Parathyroid adenoma (tissue), 2 donors: ENCODE data around the gene FGF11.

Source experiments
- H2AFZ ChIP-seq: fragments of 300-600 bp; sonication (generic); one replicate; pipeline ENCODE4 v1.7.0; 2017; ENCODE audit warnings: antibody characterized with exemption, mild to moderate bottlenecking
- H3K27ac ChIP-seq: fragments of 300-600 bp; sonication (generic); one replicate; pipeline ENCODE4 v1.7.0; 2017
- H3K27me3 ChIP-seq: fragments of 300-600 bp; sonication (generic); one replicate; pipeline ENCODE4 v1.7.0; 2017; ENCODE audit warnings: low read length; ENCODE audit not compliant: control insufficient read depth, insufficient read depth
- H3K36me3 ChIP-seq: fragments of 300-600 bp; sonication (generic); one replicate; pipeline ENCODE4 v1.7.0; 2017; ENCODE audit warnings: low read length; ENCODE audit not compliant: control insufficient read depth, insufficient read depth
- H3K4me1 ChIP-seq: fragments of 300-600 bp; sonication (generic); one replicate; pipeline ENCODE4 v1.7.0; 2017; ENCODE audit warnings: control low read depth
- H3K4me2 ChIP-seq: fragments of 300-600 bp; sonication (generic); one replicate; pipeline ENCODE4 v1.7.0; 2017; ENCODE audit warnings: low read length
- H3K4me3 ChIP-seq: fragments of 300-600 bp; sonication (generic); one replicate; pipeline ENCODE4 v1.7.0; 2017; ENCODE audit warnings: low read depth, low read length
- H3K79me2 ChIP-seq: fragments of 300-600 bp; sonication (generic); one replicate; pipeline ENCODE4 v1.7.0; 2017; ENCODE audit warnings: control low read depth
- H3K9ac ChIP-seq: fragments of 300-600 bp; sonication (generic); one replicate; pipeline ENCODE4 v1.7.0; 2017; ENCODE audit warnings: mild to moderate bottlenecking
- H3K9me3 ChIP-seq: fragments of 300-600 bp; sonication (generic); one replicate; pipeline ENCODE4 v1.7.0; 2017; ENCODE audit warnings: low read length; ENCODE audit not compliant: control insufficient read depth
- TF ChIP-seq, protein P1 (sequence below): fragments of 300-600 bp; sonication (generic); IDR thresholded peaks from one replicate; pipeline ENCODE4 v1.7.0; 2017; ENCODE audit warnings: antibody characterized with exemption, mild to moderate bottlenecking
- donor health status: primary hyperparathyroidism.

FGF11 gene

DNA sequence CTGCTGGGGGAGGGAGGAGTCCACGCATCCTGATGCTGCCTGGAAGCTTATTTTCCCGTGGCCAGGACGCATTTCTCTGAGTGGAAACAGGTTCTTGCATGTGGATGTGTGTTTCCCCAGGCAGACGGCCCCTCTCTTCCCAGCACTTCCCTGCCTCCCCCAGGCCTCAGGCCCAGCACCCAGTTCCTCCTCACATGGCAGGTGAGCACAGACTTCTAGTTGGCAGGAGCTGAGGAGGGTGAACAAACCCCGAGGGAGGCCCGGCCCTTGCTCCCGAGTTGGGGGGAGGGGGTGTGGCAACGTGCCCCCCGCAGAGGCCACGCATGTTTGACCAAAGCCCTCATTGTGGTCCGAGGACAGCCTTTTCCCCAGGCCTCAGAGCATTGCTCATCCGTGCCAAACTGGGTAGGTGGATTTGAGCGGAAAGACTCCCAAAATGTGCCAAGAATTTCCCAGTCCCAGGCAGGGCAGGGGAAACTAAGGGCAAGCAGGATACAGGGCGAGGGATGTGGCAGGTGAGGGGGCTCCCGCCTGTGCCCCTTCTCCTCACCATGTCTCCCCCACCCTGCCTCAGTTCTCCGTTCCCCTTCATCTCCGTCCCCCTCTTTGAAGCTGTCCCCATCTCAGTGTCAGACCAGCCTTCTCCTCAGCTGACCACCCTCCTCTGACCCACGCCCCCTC, 20.7 kb upstream of the FGF11 start:
- Histone ChIP-seq H3K9ac (no peak overlapping the region), H3K79me2 (no peaks in the 10 kb centered on the region), H2AFZ (no peak overlapping the region), H3K4me2 (no peak overlapping the region), H3K9me3 (no peaks in the 10 kb centered on the region), H3K27ac (no peak overlapping the region), H3K27me3 (no peaks in the 10 kb centered on the region), H3K36me3 (no peaks in the 10 kb centered on the region), H3K4me3 (no peak overlapping the region), H3K4me1 (no peaks in the 10 kb centered on the region)
- TF ChIP-seq, protein P1, sequence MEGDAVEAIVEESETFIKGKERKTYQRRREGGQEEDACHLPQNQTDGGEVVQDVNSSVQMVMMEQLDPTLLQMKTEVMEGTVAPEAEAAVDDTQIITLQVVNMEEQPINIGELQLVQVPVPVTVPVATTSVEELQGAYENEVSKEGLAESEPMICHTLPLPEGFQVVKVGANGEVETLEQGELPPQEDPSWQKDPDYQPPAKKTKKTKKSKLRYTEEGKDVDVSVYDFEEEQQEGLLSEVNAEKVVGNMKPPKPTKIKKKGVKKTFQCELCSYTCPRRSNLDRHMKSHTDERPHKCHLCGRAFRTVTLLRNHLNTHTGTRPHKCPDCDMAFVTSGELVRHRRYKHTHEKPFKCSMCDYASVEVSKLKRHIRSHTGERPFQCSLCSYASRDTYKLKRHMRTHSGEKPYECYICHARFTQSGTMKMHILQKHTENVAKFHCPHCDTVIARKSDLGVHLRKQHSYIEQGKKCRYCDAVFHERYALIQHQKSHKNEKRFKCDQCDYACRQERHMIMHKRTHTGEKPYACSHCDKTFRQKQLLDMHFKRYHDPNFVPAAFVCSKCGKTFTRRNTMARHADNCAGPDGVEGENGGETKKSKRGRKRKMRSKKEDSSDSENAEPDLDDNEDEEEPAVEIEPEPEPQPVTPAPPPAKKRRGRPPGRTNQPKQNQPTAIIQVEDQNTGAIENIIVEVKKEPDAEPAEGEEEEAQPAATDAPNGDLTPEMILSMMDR, result no peak

DNA sequence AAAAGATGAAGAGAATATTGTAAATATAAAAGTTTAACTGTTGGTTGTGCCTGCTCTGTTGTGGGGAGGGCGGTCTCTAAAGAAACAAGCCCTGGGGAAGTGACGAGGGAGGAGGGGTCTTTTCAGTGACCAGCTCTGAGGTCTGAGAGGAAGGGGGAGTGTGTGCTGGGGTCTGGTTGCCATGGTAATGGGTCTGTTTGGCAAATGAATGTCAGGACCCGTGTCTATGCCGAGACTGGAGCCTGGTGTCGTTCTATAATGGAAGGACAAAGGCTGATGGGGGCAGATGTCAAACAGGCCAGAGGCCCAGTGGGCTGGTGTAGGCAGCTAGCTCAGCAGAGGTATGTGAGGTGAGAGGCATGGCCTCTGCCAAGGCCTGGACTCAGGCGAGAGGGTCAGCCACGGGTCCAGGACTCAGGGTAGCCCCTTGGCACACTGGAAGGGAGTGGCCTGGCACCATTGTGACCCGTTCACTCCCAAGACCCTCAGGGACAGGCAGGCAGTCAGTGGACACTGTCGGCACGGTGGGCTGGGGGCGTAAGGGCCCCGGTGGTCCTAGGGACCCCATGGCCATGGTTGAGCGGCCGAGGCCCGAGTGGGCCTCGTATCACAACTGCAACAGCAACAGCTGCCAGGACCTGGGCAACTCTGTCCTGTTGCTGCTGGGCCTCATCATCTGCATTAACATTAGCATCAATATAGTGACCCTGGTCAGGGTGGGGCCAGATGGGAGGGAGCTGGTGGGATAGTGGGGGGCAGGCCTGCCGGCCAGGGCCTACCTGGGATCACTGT, 19.3 kb upstream of the FGF11 start, which contains the start of gene SPEM1:
SPEM1 (plus strand) TSS at position 506 of the 792 bp plus-strand sequence; CDS start at position 567, 61 bp downstream.
- Histone ChIP-seq H3K9ac (no peak within 1 kb of the TSS), H2AFZ (no peak within 1 kb of the TSS), H3K79me2 (no peaks in the 10 kb centered on the region), H3K36me3 (no peaks in the 10 kb centered on the region), H3K27ac (no peak within 1 kb of the TSS), H3K9me3 (no peaks in the 10 kb centered on the region), H3K27me3 (no peaks in the 10 kb centered on the region), H3K4me2 (no peak within 1 kb of the TSS), H3K4me3 (no peak within 1 kb of the TSS), H3K4me1 (no peaks in the 10 kb centered on the region)
- TF ChIP-seq, protein P1, result no peak

DNA sequence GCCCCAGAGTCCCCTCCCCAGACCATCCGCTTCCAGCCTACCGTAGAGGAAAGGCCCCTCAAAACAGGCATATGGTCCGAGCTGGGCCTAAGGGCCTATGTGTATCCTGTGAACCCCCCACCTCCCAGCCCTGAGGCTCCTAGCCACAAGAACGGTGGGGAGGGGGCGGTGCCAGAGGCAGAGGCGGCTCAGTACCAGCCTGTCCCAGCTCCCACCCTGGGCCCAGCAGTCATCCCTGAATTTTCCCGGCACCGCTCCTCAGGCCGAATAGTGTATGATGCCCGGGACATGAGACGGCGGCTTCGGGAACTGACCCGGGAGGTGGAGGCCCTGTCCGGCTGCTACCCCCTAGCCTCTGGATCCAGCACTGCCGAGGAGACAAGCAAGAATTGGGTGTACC, 18.1 kb upstream of the FGF11 start:
- H3K79me2 ChIP-seq, result no peaks in the 10 kb centered on the region
- no peaks in the 10 kb centered on the region for H3K36me3 ChIP-seq
- no peaks in the 10 kb centered on the region for H3K27me3 ChIP-seq
- H2AFZ ChIP-seq, result no peak overlapping the region
- no peak overlapping the region for H3K9ac ChIP-seq
- H3K4me1 ChIP-seq, result no peaks in the 10 kb centered on the region
- H3K9me3 ChIP-seq, result no peaks in the 10 kb centered on the region
- H3K4me3 ChIP-seq, result no peak overlapping the region
- no peak overlapping the region for H3K4me2 ChIP-seq
- H3K27ac ChIP-seq, result no peak overlapping the region
- TF ChIP-seq, protein P1, result no peak

GRCh38 chr17:7423679-7424078, 15.6 kb upstream of the FGF11 start:
- H3K9ac ChIP-seq, result no peak overlapping the region
- H3K27me3 ChIP-seq, result no peaks in the 10 kb centered on the region
- H3K27ac ChIP-seq, result no peak overlapping the region
- H3K9me3 ChIP-seq, result no peaks in the 10 kb centered on the region
- H3K4me3 ChIP-seq, result no peak overlapping the region
- no peak overlapping the region for H3K4me2 ChIP-seq
- H3K4me1 ChIP-seq, result no peaks in the 10 kb centered on the region
- TF ChIP-seq, protein P1, result no peak
- no peaks in the 10 kb centered on the region for H3K79me2 ChIP-seq
- H3K36me3 ChIP-seq, result no peaks in the 10 kb centered on the region
- no peak overlapping the region for H2AFZ ChIP-seq
